ENCODE data around the gene LMNTD2.
A peak's percentile ranks its signal among the peaks of the same experiment; 100 is the strongest.

The LMNTD2 gene, protein sequence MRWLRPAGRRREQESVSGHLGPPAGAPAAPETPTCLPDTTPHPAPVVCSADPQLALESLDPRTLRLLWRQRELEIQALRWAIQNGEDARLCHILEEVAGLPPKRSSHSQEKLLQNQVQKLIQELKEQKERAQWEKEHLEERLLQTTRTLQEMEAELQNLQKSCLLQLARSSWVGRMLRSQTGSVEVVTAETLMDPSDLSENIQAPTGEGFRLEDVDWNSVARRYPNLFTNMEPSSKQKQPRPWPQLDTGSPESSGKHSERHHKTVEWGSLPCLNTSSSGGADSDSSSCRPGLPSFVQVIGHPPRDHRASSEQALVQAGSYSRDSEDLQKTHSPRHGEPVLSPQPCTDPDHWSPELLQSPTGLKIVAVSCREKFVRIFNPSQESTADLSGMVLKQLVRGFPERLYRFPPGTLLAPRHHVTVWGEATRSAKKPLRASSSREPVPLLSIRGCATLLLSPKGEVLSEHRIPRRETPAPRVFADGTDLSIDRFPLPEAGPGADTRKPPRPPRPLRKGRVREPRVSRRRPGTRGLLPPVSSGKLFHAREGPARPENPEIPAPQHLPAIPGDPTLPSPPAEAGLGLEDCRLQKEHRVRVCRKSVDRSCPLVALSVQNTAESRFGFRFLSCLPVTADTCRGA

GRCh38 chr11:560305-561147, at the start of gene LMNTD2, which contains the start of gene RASSF7:
Gene LMNTD2, minus strand, starts transcription at chr11:560738. Its CDS starts 22 bp downstream, at chr11:560716.
Gene RASSF7, plus strand, starts transcription at chr11:560970. Its CDS starts 799 bp downstream, at chr11:561769.
- peak; percentile 91 for DNase-seq

DNA sequence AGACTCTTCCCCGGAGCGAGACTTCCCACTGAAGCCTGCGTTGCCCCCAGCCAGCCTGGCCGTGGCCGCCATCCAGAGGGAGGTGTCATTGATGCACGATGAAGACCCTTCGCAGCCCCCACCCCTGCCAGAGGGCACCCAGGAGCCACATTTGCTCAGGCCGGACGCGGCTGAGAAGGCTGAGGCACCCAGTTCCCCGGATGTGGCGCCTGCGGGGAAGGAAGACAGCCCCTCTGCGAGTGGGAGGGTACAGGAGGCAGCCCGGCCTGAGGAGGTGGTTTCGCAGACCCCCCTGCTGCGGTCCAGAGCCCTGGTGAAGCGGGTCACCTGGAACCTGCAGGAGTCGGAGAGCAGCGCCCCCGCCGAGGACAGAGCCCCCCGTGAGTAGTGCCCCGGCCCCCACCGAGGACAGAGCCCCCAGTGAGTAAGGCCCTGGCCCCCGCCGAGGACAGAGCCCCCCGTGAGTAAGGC, 48.8 kb upstream of the LMNTD2 start:
- no peak for DNase-seq

DNA sequence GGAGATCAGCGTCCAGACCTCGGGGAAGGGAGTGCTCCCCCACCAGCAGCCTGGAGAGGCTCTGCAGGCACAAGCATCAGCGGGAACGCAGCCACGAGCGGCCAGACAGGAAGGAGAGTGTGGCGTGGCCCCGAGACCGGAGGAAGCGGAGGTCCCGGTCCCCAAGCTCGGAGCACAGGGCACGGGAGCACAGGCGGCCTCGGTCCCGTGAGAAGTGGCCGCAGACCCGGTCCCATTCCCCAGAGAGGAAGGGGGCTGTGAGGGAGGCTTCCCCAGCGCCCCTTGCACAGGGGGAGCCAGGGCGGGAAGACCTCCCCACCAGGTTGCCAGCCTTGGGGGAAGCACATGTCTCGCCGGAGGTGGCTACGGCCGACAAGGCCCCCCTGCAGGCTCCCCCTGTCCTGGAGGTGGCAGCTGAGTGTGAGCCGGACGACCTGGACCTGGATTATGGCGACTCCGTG, 48.3 kb upstream of the LMNTD2 start:
- no peak for DNase-seq

GRCh38 chr11:607971-608659, 47.6 kb upstream of the LMNTD2 start:
- no peak for DNase-seq

DNA sequence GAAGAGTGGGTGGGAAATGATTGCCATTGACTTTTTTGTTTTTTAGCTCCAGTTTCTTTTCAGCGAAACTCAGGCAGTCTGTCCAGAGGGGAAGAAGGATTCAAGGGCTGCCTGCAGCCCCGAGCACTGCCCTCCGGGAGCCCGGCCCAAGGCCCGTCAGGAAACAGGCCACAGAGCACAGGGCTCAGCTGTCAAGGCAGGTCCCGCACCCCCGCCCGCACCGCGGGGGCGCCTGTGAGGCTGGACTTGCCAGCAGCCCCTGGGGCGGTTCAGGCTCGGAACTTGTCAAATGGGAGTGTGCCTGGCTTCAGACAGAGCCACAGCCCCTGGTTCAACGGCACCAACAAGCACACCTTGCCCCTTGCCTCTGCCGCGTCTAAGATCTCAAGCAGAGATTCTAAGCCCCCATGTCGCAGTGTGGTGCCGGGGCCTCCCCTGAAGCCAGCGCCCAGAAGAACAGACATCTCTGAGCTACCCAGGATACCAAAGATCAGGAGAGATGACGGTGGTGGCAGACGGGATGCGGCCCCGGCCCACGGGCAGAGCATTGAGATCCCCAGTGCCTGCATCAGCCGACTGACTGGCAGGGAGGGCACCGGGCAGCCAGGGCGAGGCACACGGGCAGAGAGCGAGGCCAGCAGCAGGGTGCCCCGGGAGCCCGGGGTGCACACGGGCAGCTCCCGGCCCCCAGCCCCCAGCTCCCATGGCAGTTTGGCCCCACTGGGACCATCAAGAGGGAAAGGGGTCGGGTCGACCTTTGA, 46.7 kb upstream of the LMNTD2 start:
- no peak for DNase-seq

GRCh38 chr11:606245-606644, 45.7 kb upstream of the LMNTD2 start:
- no peak for DNase-seq

- DNase-seq, result no peak
Measured at GRCh38 chr11:605286-606129, 45.0 kb upstream of the LMNTD2 start.

- DNase-seq, result no peak
Measured at GRCh38 chr11:603154-603553, 42.6 kb upstream of the LMNTD2 start.

- DNase-seq, result no peak
Measured at GRCh38 chr11:601573-602245, 41.2 kb upstream of the LMNTD2 start.

GRCh38 chr11:598005-598680, 37.6 kb upstream of the LMNTD2 start:
- no peak for DNase-seq

DNA sequence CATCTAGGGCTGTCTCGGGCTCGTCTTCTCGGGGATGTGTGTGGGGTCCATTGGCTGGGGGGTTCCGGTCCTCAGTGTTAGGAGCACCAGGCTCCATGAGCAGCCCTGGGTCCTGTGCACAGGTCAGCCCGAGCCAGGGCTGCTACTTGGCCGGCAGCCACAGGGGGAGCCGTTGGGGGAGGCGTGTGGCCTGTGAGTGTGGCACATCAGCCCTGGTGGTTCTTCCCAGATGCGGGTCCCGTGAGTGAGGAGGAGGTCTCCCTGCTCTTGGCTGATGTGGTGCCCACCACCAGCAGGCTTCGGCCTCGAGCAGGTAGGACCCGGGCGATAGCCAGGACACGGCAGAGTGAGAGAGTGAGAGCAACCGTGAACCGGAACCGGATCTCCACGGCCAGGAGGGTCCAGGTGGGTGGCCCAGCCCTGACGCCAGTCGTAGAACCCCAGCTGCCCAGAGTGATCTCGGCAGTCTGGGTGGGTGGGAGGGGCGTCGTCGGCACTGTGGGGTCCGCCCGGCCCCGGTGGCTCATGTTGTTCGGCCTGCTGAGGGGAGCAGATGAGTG, 36.7 kb upstream of the LMNTD2 start:
- DNase-seq, result no peak

- DNase-seq, result no peak
Measured at GRCh38 chr11:596374-596773, 35.8 kb upstream of the LMNTD2 start.

DNA sequence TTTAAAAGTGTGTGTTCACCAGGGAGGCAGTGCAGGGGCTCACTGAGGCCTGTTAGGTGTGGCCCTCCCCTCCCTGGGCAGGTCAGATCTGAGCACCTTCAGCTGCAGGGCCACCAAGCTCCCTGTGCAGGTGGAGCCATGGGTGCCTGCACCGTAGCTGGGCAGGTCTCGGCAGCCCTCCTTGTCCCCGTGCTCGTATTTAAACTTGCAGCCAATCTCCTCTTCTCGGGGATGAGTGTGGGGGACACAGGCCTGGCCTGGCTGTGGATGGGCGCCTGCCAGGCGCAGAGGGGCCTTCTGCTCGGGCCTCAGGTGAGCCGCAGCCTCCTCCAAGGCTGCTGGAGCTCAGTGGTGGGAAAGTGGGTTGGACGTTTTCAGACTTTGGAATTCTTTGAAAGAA, 34.9 kb upstream of the LMNTD2 start:
- DNase-seq, result no peak

DNA sequence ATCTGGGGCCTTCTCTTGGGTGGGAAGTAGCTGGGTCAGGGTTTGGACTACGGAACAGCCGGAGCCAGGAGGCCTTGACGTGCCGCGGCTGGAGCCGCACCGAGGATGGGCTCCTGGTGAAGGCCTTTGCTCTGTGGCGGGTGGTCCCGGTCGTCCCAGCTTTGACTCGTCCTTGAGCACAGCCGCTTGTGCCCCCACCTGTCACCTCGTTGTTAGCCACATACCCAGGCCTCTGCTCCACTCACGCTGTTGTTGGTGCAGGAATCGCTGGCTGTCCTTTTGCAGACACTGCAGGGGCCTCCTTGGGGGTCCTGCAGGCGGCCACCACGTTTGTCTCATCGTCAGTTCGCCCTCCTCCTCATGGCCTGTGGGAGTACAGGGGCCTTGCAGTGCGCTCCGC, 32.8 kb upstream of the LMNTD2 start:
- no peak for DNase-seq

GRCh38 chr11:592918-593317, 32.4 kb upstream of the LMNTD2 start:
- DNase-seq, result no peak

DNA sequence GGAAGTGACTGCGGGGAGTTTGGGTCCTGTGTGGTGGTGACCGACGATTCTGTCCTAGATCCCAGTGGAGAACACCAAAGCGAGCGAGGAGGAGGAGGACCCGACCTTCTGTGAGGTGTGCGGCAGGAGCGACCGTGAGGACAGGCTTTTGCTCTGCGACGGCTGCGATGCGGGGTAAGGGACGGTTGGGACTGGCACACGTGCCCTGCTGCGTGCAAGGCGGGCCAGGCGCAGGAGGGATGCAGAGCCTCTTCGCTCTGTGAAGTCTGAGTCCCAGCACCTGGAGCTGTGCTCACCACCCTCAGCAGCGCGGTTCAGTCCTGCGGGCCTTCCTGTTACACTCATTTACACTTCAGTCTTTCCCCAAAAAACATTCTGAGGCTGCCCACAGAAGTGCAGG, 32.0 kb upstream of the LMNTD2 start:
- DNase-seq, result no peak

- no peak for DNase-seq
Measured at GRCh38 chr11:590997-591396, 30.5 kb upstream of the LMNTD2 start.

- no peak for DNase-seq
Measured at GRCh38 chr11:589798-590197, 29.3 kb upstream of the LMNTD2 start.

GRCh38 chr11:587978-588380, 27.4 kb upstream of the LMNTD2 start:
- DNase-seq, result peak; percentile 86

Measured in CD4-positive, alpha-beta T cell treated with Interleukin-4 for 4 hours (primary cell).